Diencephalon (tissue), 1 donor: ENCODE data around the gene WHRN. TPM values are rescaled to one million over a fixed set of nuclear protein-coding genes. Genes with fewer than 3 reads are reported as not detected.

Source experiments
- small RNA-seq: library from RNA; depleted of rRNA; stranded (forward); fragments of <200 nt; gene quantifications from one replicate; pipeline ENCODE3, GENCODE V24; 2014
- total RNA-seq: library from RNA; depleted of rRNA; stranded (reverse); fragments of >200 nt; gene quantifications from one replicate; pipeline ENCODE4 v1.2.3, GENCODE V29; 2014

Gene WHRN
- total RNA-seq = 5.8 TPM

DNA sequence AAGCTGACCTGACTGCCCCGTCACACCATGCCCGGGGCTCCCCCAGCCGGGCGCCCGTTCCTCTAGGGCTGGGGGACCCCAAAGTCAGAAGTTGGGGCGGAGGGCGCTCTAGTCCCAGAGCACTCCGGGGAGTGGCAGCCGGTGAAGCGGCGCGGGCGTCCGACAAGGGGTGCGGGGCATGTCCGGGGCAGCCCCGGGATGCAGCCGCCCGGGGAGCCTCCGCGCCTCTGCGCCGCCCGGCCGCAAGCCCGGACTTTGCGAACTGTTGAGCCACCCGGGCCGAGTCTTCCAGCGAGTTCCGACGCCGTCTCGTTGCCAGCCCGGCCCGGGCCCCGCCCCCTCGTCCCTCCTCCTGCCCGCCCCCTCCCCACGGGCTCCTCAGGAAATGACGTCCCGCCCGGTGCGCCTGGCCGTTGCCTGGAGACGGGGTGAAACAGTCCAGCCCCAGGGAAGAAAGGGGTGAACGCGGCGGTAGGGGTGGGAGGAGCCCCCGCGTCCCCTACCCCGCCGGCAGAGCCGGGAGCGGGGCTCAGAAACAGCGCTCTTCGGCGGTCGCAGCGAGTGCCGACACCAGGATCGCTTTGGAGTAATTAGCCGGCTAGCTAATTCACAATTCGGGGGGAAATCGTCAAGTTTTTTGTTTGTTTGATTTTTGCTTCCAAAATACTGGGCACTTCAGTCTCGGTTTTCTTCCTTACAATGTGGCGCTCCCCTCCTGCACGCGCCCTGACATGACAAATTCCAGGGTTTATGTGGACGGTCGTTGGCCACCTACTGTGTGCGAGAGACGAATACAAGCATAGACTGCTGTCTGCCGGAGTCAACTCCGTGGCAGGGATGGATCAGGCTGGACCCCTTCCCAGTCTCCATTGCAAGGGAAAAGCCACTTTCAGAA is at the start of gene WHRN:
Gene WHRN (minus strand): TSS at position 287 of the 895 bp plus-strand sequence. CDS start 672 bp downstream, outside the sequence.

DNA sequence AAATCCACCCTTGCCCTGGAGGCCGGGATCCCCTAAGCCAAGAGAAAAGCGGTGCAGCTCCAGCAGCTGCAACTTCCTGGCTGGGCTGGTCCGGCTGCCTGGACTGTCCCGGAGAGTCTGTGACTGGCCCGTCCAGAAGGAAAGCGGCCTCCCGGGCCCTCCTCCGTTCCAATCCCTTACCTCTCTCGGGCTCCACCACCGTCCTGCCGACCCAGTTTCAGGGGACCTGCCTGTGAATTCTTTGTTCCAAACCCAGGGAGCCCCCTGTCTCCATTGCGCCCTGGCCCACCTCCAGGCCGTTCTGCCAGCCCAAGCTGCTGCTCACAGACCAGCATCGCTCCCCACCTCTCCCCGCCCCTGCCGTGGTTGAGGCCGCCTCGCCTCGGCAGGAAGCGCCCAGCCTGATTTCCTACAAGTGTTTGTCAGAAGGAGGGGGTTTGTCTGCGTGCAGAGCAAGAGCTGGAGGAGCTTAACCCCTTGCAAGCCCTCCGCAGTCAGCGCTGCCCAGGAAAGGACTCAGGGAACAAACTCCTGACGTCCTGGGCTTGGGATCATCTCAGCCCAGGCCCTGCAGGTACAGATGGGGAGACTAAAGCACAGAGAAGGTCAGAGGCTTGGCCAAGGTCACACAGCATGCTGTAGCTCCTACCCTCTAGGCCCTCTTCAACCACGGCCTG is 117.5 kb downstream of the WHRN start, which contains the start of gene AKNA:
Gene AKNA (minus strand): TSS at position 303 of the 677 bp plus-strand sequence. CDS start 6,649 bp downstream, outside the sequence.

Small RNAs within 50 kb of the gene (small RNA-seq; reads per million reads assigned to genes)
- gene AL138895.2 = not detected

Other genes starting within 250 kb of the WHRN start
- gene ORM1, start 182.4 kb downstream of the WHRN start, total RNA-seq = not detected
- not detected for gene ORM2, start 175.6 kb downstream of the WHRN start, total RNA-seq
- gene AKNA, start 117.5 kb downstream of the WHRN start, total RNA-seq = 11.1 TPM
- 100 TPM for gene ATP6V1G1, start 82.3 kb upstream of the WHRN start, total RNA-seq
- gene TMEM268, start 105.8 kb upstream of the WHRN start, total RNA-seq = 30.0 TPM
- gene TEX53, start 152.3 kb upstream of the WHRN start, total RNA-seq = not detected
- gene TEX48, start 176.7 kb upstream of the WHRN start, total RNA-seq = not detected